Natural killer cell (primary cell): ENCODE results near the gene PLVAP. TPM values are rescaled to one million over a fixed set of nuclear protein-coding genes. Genes with fewer than 3 reads are reported as not detected.

Experiments used
- ATAC-seq, 3 donors: fragments of 150-1000 bp in 2 of 3; fragments of 200-7000 bp in 1 of 3; cut with Tn5 transposase; 1 replicate in 1 of 3; 2 replicates in 2 of 3; pipeline ENCODE4 v1.10.0; 2021; ENCODE audit warnings: mild to moderate bottlenecking in 2 of 3, moderate library complexity in 2 of 3
- DNase-seq, 2 donors: peaks; one replicate each; pipeline versions ENCODE4 v3.0.0 to v3.0.0-alpha.2; 2013 to 2021; ENCODE audit warnings: mixed read lengths in 1 of 2
- H3K27ac ChIP-seq: one replicate; pipeline ENCODE4 v1.5.1; 2013; ENCODE audit warnings: mild to moderate bottlenecking, low read length
- H3K27me3 ChIP-seq: one replicate; pipeline ENCODE4 v1.6.1; 2013; ENCODE audit warnings: low read length; ENCODE audit not compliant: control insufficient read depth, insufficient read depth
- H3K36me3 ChIP-seq: one replicate; pipeline ENCODE4 v1.6.1; 2013; ENCODE audit warnings: low read length; ENCODE audit not compliant: control insufficient read depth, insufficient read depth
- H3K4me1 ChIP-seq: one replicate; pipeline ENCODE4 v1.6.1; 2013; ENCODE audit warnings: low read length; ENCODE audit not compliant: control insufficient read depth, insufficient read depth
- H3K4me3 ChIP-seq: one replicate; pipeline ENCODE4 v1.5.1; 2013; ENCODE audit warnings: low read length
- H3K9me3 ChIP-seq: one replicate; pipeline ENCODE4 v1.6.1; 2013; ENCODE audit warnings: low read length; ENCODE audit not compliant: control insufficient read depth, insufficient read depth
- H3K27ac Mint-ChIP-seq, 2 donors: one replicate each; pipeline ENCODE4 v1.8.0; 2022; ENCODE audit warnings: mild to moderate bottlenecking in 2 of 2, mixed read lengths in 2 of 2, moderate library complexity in 1 of 2
- H3K27me3 Mint-ChIP-seq, 2 donors: one replicate each; pipeline ENCODE4 v1.8.0; 2022; ENCODE audit warnings: low read depth in 2 of 2, mixed read lengths in 2 of 2
- H3K36me3 Mint-ChIP-seq: one replicate; pipeline ENCODE4 v1.8.0; 2022; ENCODE audit warnings: mixed read lengths
- H3K4me1 Mint-ChIP-seq, 2 donors: one replicate each; pipeline ENCODE4 v1.8.0; 2022; ENCODE audit warnings: mixed read lengths in 2 of 2
- H3K4me3 Mint-ChIP-seq: one replicate; pipeline ENCODE4 v1.8.0; 2022; ENCODE audit warnings: mild to moderate bottlenecking, moderate library complexity, mixed read lengths
- H3K9me3 Mint-ChIP-seq, 2 donors: one replicate each; pipeline ENCODE4 v1.8.0; 2022; ENCODE audit warnings: mixed read lengths in 2 of 2
- WGBS: methylation state at CpG from one replicate; pipeline ENCODE4 v1.1.7; 2013; ENCODE audit warnings: missing lambda C conversion rate; ENCODE audit not compliant: insufficient coverage; 5-methylcytosine and 5-hydroxymethylcytosine counted together
- intact Hi-C: fragments of 100-400 bp; cut with micrococcal nuclease; formaldehyde crosslinking; loops from one replicate; pipeline ENCODE4 v1.14.2; 2022
- total RNA-seq, 4 donors: library from RNA; stranded (reverse); fragments of 120-200 nt in 1 of 4; gene quantifications; one replicate each; pipeline versions ENCODE4 v1.2.3 to v1.2.4, GENCODE V29; 2013 to 2022
- TF ChIP-seq, protein P1 (sequence below): fragments of 200-600 bp; IDR thresholded peaks from one replicate; pipeline ENCODE4 v1.8.0; 2022; ENCODE audit warnings: antibody characterized with exemption

Gene PLVAP
- total RNA-seq, 3 donors from 2014 or later (not counting 1 experiment from before 2014, with no cell fraction given) = 0.33 to 0.53 TPM; not detected in 1

DNA sequence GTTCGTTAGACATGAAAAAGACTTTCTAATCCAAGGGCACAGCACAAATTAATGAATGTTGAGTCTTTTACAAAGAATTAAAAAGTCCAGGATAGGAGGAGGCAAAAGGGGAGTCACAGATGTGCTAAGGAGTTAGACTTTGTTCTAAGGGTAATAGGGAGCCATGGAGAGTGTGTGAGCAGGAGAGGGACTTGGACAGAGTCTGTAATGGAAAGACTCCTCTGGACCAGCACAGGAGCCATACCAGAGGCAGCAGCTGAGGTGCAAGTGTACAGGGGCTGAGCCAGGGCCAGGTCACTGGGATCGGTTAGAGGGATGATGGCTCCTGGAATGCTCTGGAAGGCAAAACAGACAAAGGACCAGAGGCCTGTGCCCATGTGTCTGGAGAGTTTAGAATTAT is 29.3 kb downstream of the PLVAP start:
- Mint-ChIP-seq H3K27me3 (peaks cover 7 to 21% of the 10 kb centered on the region in 2 donors), H3K4me1 (peaks cover 0 to 6% of the 10 kb centered on the region in 2 donors), H3K27ac (no peak overlapping the region), H3K4me3 (no peak overlapping the region), H3K36me3 (no peaks in the 10 kb centered on the region), H3K9me3 (no peaks in the 10 kb centered on the region)
- H3K4me1 ChIP-seq = peaks cover 13% of the 10 kb centered on the region
- DNase-seq (no peak), ATAC-seq (no peak)
- no peaks in the 10 kb centered on the region for H3K9me3 ChIP-seq
- 73% methylated on average over 2 of the region's 2 CpGs for whole genome bisulfite sequencing
- TF ChIP-seq, protein P1, sequence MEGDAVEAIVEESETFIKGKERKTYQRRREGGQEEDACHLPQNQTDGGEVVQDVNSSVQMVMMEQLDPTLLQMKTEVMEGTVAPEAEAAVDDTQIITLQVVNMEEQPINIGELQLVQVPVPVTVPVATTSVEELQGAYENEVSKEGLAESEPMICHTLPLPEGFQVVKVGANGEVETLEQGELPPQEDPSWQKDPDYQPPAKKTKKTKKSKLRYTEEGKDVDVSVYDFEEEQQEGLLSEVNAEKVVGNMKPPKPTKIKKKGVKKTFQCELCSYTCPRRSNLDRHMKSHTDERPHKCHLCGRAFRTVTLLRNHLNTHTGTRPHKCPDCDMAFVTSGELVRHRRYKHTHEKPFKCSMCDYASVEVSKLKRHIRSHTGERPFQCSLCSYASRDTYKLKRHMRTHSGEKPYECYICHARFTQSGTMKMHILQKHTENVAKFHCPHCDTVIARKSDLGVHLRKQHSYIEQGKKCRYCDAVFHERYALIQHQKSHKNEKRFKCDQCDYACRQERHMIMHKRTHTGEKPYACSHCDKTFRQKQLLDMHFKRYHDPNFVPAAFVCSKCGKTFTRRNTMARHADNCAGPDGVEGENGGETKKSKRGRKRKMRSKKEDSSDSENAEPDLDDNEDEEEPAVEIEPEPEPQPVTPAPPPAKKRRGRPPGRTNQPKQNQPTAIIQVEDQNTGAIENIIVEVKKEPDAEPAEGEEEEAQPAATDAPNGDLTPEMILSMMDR = no peak
- H3K27me3 ChIP-seq = peaks cover 2% of the 10 kb centered on the region
- H3K4me3 ChIP-seq = no peak overlapping the region
- intact Hi-C loops = no loop called here
- H3K36me3 ChIP-seq = no peaks in the 10 kb centered on the region
- H3K27ac ChIP-seq = no peak overlapping the region

DNA sequence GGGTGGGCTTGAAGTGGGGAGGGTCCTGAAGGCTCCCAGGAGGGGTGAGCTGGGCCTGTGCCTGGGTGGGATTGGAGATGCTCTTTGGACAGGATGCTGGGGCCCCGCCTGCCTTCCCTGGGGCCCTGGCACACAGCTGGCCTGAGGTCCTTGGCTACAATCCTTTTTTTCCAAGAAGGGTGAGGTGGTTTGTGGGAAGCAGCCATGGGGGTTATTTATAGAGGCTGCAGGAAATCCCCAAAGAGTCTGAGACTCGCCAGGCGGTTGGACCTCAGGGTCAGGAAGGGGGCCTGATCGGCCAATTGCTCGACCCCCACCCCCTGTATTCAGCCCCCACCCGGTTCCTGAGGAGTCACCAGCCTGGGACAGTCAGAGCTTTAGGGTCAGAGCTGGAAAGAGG is 29.8 kb downstream of the PLVAP start:
- no peak for DNase-seq
- WGBS = 38% methylated on average over 2 of the region's 6 CpGs
- Mint-ChIP-seq H3K4me1 (peaks cover 0 to 6% of the 10 kb centered on the region in 2 donors), H3K27me3 (peaks cover 7 to 21% of the 10 kb centered on the region in 2 donors), H3K4me3 (no peak overlapping the region), H3K36me3 (no peaks in the 10 kb centered on the region), H3K9me3 (no peaks in the 10 kb centered on the region), H3K27ac (no peak overlapping the region)
- TF ChIP-seq, protein P1 = no peak
- no peak for ATAC-seq
- Histone ChIP-seq H3K27me3 (peaks cover 2% of the 10 kb centered on the region), H3K9me3 (no peaks in the 10 kb centered on the region), H3K4me3 (no peak overlapping the region), H3K27ac (no peak overlapping the region), H3K4me1 (peaks cover 13% of the 10 kb centered on the region), H3K36me3 (no peaks in the 10 kb centered on the region)
- intact Hi-C loops = no loop called here

DNA sequence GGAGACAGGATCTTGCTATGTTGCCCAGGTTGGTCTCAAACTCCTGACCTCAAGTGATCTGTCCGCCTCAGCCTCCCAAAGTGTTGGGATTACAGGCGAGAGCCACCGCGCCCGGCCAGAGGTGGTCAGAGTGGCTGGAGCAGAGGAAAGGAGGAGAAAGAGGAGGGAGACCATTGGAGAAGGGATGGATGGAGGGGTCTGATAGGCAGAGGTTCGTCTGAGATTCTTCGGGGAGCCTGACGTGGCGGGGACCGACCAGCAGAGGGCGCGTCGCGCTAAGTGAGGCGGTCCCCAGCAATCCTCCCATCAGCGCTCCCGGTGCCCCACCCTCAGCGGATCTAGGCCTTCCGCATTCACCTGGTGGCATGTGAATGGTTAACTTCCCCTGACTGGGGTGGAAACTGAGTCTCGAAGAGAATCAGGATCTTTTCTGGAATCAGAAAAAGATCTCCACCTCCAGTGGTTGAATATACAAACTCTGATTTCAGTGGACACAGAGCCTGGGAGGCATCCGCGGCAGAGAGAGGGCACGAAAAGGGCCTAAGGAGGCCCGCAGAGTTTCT is 31.0 kb downstream of the PLVAP start:
- Histone ChIP-seq H3K36me3 (peaks cover 7% of the 10 kb centered on the region), H3K4me1 (peaks cover 6% of the 10 kb centered on the region), H3K4me3 (no peak overlapping the region), H3K9me3 (no peaks in the 10 kb centered on the region), H3K27me3 (peaks cover 2% of the 10 kb centered on the region), H3K27ac (no peak overlapping the region)
- DNase-seq (peak; percentile 75 to 87), ATAC-seq (peak; percentile 87 to 99 (median 99))
- TF ChIP-seq, protein P1 = peak; percentile 98
- 18% methylated on average over 22 of the region's 24 CpGs for WGBS
- no peak overlapping the region for H3K4me3 Mint-ChIP-seq
- H3K27me3 Mint-ChIP-seq = peaks cover 7 to 16% of the 10 kb centered on the region in 2 donors
- H3K4me1 Mint-ChIP-seq = peaks cover 0 to 6% of the 10 kb centered on the region in 2 donors
- intact Hi-C loops = loop anchor here (1.0 kb wide), 2 partner anchors 40 to 120 kb away; no protein-coding TSS in a partner anchor
- no peaks in the 10 kb centered on the region for H3K9me3 Mint-ChIP-seq
- no peak overlapping the region for H3K27ac Mint-ChIP-seq
- no peaks in the 10 kb centered on the region for H3K36me3 Mint-ChIP-seq

DNA sequence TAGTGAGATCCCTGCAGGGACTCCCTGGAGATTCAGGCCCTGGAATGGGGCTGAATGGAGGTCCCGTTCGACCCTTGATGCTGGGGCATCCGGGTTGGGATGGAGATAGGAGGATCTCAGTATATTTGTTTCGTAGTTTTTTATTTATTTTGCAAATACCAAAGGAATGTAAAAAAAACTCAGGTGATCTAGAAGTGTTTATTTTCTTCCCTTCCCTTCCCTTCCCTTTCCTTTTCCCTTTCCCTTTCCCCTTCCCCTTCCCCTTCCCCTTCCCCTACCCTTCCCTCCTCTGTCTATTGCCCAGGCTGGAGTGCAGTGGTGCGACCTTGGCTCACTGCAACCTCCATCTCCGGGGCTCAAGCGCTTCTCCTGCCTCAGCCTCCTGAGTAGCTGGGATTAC is 35.3 kb downstream of the PLVAP start:
- no peak overlapping the region for H3K27ac ChIP-seq
- intact Hi-C loops = no loop called here
- Mint-ChIP-seq H3K36me3 (no peaks in the 10 kb centered on the region), H3K9me3 (no peaks in the 10 kb centered on the region), H3K27ac (no peak overlapping the region), H3K4me1 (peaks cover 9 to 23% of the 10 kb centered on the region in 2 donors), H3K27me3 (no peaks in the 10 kb centered on the region), H3K4me3 (no peak overlapping the region)
- H3K4me1 ChIP-seq = peaks cover 20% of the 10 kb centered on the region
- no peaks in the 10 kb centered on the region for H3K27me3 ChIP-seq
- ATAC-seq = no peak
- peaks cover 9% of the 10 kb centered on the region for H3K36me3 ChIP-seq
- 97% methylated on average over 6 of the region's 7 CpGs for WGBS
- TF ChIP-seq, protein P1 = no peak
- DNase-seq = no peak
- no peaks in the 10 kb centered on the region for H3K9me3 ChIP-seq
- no peak overlapping the region for H3K4me3 ChIP-seq
